Thyroid gland (tissue), 4 donors: ENCODE data around the gene RNU5D-1.

Experiments
- POLR2A ChIP-seq, 2 donors: fragments of 450-650 bp; IDR thresholded peaks; one replicate each; pipeline ENCODE4 v1.6.1; 2017; ENCODE audit warnings: antibody characterized with exemption in 2 of 2, mild to moderate bottlenecking in 2 of 2, moderate library complexity in 1 of 2
- TF ChIP-seq, protein P1 (sequence below), 6 experiments: fragments of 200-600 bp in 3 of 6; fragments of 450-650 bp in 3 of 6; sonication (generic) in 3 of 6; IDR thresholded peaks; one replicate each; pipeline ENCODE4 v1.5.1; 2016 to 2019; ENCODE audit warnings: antibody characterized with exemption in 6 of 6, mild to moderate bottlenecking in 2 of 6, inconsistent platforms in 1 of 6, moderate library complexity in 1 of 6

- TF ChIP-seq, protein P1, sequence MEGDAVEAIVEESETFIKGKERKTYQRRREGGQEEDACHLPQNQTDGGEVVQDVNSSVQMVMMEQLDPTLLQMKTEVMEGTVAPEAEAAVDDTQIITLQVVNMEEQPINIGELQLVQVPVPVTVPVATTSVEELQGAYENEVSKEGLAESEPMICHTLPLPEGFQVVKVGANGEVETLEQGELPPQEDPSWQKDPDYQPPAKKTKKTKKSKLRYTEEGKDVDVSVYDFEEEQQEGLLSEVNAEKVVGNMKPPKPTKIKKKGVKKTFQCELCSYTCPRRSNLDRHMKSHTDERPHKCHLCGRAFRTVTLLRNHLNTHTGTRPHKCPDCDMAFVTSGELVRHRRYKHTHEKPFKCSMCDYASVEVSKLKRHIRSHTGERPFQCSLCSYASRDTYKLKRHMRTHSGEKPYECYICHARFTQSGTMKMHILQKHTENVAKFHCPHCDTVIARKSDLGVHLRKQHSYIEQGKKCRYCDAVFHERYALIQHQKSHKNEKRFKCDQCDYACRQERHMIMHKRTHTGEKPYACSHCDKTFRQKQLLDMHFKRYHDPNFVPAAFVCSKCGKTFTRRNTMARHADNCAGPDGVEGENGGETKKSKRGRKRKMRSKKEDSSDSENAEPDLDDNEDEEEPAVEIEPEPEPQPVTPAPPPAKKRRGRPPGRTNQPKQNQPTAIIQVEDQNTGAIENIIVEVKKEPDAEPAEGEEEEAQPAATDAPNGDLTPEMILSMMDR (IDR thresholded peaks at IDR 0.05) = no peak
- no peak for TF ChIP-seq POLR2A (IDR thresholded peaks at IDR 0.05)
Observed at GRCh38 chr1:44777969-44778635, 47.1 kb upstream of the RNU5D-1 start.
